Stimulated activated CD4-positive, alpha-beta T cell treated with anti-CD3 and anti-CD28 coated beads, Interleukin-1b, Interleukin-23, amount 100 ng/mL, for 1 hour (primary cell): Measurements from ENCODE around the gene APCDD1L.
"Not testable (repeated sequence)": the region's sequence is repeated elsewhere in the genome, so short reads cannot be mapped to it uniquely, and the experiment has no call there.

Source experiments
- DNase-seq, 2 donors: peaks; one replicate each; pipeline ENCODE4 v3.0.0-alpha.2; 2020; ENCODE audit warnings: low read depth in 2 of 2

The APCDD1L gene

DNA sequence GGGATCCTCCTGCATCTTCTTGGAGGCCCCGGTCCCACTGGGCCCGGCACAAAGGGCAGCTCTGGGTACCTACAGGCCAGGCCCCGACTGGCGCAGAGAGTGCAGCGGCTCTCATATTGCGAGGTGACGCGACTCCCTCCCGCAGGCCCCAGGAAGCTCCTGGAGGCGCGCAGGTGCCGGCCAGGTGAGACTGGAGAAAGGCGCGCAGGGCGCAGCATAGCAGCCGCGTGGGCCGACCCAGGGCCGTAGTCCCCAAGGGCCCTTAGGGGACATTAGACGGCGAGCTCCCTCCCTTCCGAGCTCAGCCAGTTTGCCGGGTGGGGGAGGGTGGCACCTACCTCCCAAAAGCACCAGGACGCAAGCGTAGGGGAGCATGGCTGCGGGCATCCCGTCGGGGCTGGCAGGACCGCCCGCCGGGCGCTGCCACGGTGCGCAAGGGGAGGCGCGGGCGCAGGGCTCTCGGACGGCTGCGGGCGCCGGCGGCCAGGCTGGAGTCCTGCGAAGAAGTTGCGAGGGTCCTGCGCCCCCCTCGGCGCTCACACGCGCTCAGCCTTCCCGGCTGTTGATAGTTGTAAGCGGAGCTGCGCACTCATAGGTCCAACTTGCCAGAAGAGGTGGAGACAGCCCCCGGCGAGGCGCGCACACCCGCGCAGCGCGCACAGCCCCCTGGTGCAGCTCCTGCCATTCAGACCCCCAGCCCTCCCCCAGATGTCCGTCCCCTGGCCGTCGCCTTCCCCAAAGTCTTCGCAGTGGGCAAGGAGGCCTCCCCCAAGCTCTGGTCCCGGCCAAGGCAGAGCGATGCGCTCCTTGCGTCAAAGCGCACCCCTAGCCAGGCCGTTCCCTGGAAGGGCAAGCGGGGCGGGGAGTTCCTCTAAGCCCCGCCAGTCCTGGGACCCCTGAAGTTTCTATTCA is 622 bp downstream of the APCDD1L start:
- DNase-seq, result no peak

DNA sequence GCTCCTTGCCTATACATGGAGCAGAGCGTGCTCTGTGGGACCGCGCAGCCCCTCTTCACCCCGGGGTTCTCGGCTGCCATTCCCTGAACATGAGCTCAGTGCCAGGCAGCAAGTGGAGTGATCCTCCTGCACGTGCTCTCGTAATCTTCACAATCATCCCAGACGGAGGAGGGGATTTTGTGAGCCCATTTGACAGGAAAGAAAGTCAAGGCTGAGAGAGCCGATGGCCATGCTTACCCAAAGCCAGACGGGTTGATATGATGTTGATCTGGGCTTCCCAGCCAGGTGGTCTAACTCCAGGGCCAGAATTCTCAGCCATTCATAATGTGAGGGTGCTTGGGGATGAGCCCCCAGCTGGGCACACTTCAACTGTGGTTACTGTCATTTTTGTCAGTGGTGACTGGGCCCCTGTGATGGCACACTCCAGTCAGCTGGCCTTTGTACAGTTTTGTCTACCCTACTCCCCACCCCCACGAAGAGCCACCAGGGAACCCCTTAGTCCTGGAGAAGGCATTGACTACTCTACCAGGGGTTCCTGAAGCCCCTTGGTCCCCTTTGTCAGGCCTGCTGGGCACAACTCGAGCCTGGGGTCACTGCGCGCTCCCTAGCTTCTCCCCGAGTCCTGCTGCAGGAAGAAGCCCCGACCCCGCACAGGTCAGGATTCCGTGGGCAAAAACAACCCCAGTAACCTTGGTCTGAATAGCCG is 1.5 kb downstream of the APCDD1L start:
- no peak for DNase-seq

DNA sequence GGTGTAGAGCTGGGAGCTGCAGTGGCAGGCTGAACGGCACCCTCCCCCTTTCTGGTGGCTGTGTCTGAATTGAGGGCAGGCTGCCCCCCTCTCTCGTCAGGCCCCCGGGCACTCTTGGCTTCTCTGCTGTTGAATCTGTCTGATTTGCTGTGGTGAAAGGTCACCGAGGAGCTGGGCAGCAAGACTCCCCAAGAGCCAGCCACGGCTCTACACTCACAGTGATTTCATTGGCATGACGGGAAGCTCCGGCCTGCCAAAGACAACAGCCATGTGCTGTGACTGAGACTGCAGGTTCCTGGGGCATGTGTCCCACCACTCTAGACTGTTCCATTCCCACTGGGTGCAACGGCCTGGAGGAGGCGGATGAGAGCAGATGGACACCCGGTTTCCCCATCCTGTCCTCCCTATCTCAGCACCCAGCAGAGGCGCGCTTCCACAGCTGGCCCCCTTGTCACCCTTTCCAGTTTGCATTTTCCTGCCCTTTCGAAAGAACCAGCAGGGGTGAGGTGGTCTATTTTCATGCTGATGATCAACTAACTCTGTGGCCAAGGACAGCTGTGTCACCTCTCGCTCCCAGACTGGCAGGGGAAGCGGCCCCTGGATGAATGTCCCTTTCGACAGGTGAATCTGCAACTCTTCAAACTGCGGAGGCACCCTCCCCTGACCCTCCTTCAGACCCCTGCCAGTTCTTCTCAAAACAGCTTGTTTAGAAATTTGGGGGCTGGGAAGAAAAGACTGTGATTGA is 2.2 kb downstream of the APCDD1L start:
- no peak for DNase-seq

DNA sequence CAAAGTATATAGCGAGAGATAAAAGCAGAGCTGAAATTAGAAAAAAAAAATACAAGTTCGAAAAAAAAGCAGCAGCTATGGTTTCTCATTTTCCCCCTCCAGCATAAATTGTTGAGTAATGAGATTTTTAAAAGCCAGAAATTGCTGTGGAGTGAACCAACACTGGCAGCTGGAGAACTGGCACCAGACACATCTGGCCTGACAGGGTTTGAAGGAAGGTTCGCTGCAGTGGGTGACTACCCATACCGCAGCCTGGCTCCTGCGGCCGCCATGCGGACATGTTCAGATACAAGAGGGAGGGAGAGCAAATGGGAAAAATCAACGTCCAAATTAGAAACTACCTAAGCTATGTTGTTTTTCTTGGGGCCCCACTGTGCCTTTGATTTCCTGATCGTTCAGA is 3.3 kb downstream of the APCDD1L start:
- DNase-seq, result no peak

DNA sequence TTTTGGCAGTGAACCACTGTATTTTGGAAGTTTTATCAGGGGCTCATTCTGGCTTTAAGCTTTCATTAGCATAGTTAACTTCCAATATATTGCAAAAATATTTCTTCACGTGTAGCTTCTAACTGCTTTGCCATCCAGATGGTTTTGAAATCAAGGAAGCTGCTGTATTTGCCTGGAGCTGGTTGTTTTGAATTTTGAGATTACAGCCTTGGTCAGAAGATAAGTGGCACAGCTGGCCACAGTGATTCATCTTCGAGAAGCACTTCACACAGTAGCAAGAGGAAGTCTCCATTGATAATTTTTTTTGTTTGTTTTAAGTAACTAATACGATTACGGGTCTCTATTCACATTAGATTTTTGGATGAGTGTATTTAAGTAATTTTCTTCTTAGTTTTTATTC is 3.8 kb downstream of the APCDD1L start:
- no peak for DNase-seq

DNA sequence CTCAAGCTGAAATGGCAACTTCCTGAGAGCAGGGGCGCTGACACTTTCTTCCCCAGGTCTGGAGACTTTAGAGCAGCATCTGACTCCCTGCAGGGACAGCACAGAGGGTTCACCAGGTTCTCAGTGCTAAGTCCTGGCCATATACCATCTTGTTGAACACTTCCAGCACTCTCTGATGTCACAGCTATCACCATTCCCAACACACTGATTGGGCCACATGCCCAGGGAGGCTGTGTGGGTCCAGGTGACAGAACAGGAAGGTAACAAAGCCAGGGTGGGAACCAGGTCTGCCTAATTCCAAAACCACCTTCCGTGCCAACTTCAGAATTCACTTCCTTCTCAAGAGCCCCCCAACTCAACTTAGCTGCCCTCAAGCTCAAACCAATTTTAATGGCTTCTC is 4.3 kb downstream of the APCDD1L start:
- DNase-seq, result no peak

DNA sequence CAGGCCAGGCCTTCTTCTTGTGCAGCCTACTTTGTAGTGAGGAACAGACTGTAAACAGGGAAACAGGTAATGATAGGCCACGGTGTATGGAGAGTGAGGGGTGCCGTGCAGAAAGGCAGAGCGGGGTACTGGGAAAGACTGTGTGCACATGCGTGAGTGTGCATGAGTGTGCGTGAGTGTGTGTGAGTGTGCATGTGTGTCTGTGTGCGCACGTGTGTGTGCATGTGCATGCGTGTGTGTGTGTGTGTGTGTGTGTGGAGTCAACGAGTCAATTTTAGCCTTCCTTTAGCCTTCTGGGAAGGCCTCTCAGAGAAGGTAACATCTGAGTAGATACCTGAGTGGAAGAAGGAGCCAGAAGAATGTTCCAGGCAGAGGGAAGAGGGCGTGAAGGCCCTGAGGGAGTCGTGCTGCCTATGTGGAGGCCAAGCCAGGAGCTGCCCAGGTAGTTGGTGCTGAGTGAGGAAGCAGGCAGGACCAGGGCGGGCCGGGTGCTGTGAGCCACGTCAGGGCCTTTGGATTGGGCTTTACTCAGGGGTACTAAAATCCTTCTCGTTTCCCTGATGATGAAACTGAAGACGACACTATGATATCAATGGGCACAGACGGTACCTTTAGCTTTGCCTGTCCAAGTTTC is 6.3 kb downstream of the APCDD1L start:
- DNase-seq, result no peak

DNA sequence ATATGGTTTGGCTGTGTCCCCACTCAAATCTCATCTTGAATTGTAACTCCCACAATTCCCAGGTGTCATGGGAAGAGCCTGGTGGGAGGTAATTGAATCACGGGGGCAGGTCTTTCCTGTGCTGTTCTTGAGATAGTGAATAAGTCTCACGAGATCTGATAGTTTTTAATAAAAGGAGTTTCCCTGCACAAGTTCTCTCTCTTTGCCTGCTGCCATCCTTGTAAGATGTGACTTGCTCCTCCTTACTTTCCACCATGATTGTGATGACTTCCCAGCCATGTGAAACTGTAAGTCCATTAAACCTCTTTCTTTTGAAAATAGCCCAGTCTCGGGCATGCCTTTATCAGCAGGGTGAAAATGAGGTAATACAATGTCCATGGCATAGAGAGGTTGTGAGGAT is 8.2 kb downstream of the APCDD1L start:
- not testable (repeated sequence) for DNase-seq

DNA sequence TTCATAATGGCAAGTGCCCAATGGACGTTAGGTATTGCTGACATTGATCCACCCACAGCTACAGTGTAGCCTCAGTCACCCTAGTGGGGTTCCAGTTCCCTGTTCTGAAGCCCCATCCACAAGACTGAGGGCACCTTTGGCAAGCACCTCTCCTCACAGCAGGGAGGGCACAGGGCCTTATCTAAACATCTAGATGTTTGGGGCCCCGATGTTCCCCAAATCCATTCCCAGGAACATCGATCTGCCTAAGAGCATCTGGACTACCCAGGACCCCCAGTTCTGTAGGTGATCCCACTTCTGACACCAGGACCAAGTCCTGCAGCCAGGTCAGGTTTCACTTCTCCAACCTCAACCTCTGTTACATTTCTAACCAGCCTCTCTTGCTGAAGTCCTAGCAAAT is 10.6 kb downstream of the APCDD1L start:
- no peak for DNase-seq

DNA sequence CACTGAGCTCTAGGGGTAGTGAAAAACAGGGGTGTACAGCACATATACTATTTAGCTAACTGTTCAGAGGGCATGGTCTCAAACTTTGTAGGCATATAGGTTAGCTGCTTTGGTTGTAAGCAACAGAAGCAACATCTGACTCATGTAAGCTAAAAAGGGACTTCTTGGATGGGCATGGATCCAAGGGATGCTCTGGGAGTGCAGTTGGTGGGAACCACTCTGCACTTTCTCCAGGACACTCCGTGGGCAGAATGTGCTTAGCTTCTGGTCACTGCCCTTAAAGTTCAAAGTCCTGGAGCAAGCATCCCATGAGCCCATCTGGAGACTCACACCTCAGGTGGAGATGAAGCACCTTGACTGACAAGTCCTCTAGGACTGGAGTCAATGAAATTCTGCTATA is 11.5 kb downstream of the APCDD1L start:
- no peak for DNase-seq

DNA sequence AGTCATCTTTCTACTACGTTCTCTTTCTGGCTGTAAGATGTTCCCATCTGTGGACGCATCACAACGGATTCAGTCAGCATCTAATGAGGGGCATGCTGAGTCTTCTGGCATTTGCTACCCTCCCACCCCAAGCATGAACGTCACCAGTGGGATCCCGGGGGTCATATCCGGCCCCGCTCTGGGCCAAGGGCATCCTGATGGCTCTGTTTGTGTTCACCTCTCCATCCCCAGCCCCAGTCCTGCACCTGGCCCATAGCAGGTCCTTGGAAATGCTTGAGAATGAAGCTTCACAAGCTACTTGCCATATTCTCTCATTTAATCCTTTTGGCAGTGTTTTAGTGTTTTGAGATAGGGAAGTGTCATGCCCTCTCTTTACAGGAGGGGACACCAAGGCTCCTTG is 14.9 kb downstream of the APCDD1L start:
- DNase-seq, result no peak

DNA sequence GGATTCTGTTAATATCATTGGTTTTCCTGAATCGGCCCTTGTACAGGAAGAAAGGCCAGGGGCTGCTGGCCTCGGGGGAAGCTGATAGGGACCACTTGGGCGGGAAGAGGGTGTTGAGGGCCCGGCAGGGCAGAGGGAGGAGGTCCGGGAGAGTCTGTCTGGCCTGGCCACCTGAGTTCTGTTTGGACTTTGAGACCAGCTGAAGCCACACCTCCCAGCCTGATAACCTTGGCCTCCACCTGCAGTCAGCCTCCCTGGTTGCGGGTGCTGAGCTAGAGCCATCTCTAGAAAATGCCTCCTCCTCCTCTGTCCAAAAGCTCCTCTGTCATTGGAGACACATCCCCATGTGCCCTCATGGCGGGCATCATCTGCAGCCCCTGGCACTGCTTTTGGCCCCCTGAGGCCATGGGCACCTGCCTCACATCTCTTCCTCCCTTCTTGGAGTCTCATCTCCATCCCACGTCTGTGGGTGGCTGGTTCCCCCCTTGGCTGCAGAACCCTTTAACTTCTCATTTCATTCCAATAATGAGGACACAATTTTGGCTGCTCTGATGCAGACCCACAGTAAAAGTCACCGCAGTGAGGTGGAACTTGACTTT is 16.6 kb downstream of the APCDD1L start:
- DNase-seq, result no peak

DNA sequence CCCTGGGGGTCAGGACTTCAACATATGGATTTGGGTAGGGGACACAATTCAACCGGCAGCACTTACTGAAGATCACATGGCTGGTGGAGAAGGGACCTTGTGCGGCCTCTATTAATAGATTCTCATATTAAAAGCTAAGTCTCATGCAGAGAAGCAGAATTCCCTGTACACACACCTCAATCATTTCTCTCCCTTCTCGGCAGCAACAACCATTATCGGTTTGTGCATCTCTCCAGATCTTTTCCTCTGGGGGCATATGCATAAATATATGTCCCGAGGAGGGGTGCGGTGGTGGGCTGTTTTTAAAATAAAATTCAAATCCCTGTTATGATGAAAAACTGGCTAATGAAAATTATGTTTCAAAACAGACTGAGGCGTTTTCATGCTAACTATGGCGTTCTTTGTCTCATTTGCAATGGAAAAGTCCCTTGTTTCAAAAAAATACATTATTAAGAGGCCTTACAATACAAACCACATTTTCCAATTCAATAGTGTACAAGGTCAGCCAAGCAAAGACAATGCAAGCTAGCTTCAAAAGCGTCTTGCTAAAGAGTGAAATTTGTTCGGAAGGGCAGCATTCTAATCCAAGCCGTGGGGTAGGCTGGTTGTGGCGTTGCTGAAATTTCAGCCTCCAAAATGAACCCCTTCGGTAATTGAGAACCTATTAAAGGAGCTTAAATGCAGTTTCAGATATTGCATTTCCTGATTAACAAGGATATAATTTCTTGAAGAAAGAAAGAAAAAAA is 17.3 kb downstream of the APCDD1L start:
- no peak for DNase-seq

DNA sequence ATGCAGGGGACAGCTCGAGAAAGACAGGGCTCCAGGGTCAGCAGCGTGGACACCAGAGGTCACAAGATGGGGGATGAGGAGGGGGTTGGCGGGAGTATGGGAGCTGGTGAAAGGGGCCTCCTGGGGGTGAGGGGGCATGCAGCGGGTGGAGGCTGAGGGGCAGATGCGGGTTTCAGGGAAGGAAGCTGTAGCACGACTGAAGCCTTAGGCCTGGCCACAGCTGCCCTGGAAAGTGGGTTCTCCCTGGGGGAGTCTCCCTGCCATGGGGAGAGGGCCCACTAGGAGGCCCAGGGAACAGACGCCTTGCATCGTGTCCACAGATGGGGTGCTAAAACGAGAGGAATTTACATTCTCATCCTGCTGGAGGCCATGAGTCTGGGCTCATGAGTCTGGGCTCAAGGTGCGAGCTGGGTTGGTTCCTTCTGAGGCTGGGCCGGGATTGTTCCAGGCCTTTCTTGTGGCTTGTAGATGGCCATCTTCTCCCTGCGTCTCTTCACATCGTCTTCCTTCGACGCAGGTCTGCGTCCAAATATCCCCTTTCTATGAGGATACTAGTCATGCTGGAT is 18.0 kb downstream of the APCDD1L start:
- no peak for DNase-seq

DNA sequence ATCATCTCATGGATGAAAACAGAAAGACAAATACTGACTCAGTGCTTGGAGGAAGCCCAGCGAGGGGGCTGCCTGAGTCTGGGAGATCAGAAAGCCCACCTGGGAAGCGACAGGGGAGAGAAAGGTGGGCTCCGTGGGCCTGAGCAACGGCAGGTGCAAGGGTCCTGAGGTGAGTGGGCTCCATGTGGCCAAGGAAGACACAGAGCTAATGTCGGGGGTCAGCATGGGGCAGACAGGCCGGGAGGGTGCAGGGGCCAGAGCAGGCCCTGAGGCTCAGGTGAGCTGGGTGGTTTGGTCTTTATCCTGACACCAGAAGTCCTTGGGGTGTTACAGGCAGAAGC is 18.8 kb downstream of the APCDD1L start:
- no peak for DNase-seq

DNA sequence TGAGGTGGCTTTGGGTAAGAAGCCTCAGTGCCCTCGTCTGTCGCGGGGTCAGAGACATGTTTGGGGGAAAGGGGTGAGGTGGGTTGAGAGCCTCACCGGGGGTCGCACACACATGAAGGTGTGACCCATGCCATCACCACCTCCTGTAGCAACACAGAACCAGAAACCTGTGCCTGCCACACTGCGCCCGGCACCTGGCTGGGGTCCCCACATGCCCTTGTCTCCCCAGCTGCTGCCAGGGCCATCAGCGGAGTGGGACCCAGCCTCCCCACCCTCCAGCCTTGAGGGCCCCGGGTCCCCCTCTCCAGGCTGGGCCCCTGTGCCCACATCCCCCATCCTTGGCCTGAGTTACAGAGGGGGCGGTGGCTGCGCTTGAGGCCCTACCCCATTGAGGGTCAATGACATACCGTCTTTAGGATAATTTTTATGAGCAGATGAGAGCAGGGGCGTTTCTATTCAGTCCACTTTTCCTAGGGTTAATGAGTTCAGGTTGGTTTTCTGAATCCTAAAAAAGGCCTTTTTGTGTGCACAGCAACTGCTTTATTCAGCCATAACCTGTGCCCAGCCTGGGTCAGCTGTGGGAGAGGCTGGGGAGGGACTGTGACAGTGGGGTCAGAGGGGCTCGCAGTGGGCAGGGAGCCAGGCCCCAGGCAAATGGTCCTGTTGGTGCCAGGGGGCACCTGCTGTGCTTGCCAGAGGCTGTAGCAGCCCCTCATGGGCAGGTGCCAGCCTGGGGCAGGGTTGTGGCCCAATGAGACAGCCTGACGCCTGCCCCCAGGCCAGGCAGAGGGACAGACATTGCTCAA is 19.4 kb downstream of the APCDD1L start:
- DNase-seq, result no peak

DNA sequence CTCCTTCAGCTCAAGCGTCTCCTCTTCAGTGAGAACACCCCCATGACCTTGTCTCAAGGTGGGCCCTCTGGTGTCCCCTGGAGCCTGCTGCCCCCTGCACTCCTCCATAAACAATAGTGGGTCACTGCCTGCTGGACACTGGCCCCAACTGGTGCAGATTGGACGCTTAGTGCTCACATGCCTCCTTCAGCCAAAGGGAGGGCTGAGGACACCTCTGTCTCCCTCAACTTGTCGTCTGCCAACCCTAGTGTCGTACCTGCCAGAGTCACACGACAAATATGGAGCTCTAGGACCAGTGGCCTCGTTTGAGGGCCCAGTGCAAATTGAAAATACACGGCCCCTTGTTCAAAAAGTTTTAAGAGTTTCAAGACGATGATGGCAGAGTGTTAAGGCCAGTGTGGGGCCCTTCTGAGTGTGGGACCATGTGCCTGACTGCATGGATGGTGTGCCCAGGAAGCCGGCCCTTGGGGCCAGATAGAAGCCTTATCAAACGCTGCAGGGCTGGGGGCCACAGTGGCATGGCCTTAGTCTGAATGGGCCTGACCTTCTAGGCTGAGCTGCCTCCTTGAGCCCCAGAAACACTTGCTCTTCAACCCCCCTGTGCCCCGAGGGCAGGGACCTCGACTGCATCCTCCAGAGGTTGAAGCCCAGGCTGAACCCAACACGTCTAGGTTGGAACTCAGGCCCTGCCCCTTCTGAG is 20.1 kb downstream of the APCDD1L start:
- DNase-seq, result no peak

DNA sequence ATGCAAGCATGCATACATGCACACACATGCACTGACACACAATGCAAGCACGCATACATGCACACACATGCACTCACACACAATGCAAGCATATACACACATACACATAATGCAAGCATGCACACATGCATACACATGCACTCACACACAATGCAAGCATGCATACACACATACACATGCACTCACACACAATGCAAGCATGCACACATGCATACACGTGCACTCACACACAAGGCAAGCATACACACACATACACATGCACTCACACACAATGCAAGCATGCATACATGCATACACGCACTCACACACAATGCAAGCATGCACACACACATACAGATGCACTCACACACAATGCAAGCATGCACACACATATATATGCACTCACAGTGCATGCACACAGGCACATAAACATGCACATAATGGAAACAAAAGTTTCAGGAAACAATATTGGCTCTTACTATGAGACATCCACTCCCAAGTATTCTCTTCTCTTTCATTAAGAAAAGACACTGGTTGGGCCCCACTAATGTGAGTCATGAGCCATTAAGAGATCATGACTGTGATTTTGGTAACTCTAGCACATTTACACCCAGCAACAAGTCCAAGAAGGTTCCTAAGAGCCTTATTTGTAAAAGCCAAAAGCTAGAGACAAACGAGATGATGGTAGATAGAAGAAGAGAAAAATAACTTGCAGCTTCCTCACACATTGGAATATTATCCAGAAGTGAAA is 22.2 kb downstream of the APCDD1L start:
- no peak for DNase-seq
